GM12878 (cell line): ENCODE data around the gene FOLH1. TPM values are rescaled to one million over a fixed set of nuclear protein-coding genes. Genes with fewer than 3 reads are reported as not detected.
"Not testable (repeated sequence)": the region's sequence is repeated elsewhere in the genome, so short reads cannot be mapped to it uniquely, and the experiment has no call there.

Experiments used
- ATAC-seq: fragments of 200-7000 bp; cut with Tn5 transposase; 3 replicates; pipeline ENCODE4 v1.9.1; 2020; ENCODE audit warnings: mild to moderate bottlenecking, moderate library complexity
- BruUV-seq: library from RNA; stranded (reverse); fragments of 400-500 nt; replicated peaks from 2 replicates; lab custom pipeline; 2021; lab: Mats Ljungman, UMichigan
- CTCF ChIA-PET: fragments of 300-600 bp; sonication (Branson Sonifier 250); formaldehyde crosslinking; extraction: SDS; loops from one replicate; lab custom pipeline; 2021; ENCODE audit warnings: inconsistent platforms; lab: Yijun Ruan, JAX
- POLR2A ChIA-PET: fragments of 350-600 bp; formaldehyde crosslinking; extraction: SDS; loops from one replicate; lab custom pipeline; 2021; ENCODE audit warnings: inconsistent platforms; lab: Charles Lee
- RAD21 ChIA-PET: fragments of 300-600 bp; sonication (Branson Sonifier 250); formaldehyde crosslinking; loops from one replicate; lab custom pipeline; 2023; ENCODE audit warnings: antibody characterized with exemption; ENCODE audit not compliant: unreplicated experiment; lab: Charles Lee
- SMC1A ChIA-PET: fragments of 300-600 bp; sonication (Branson Sonifier 250); formaldehyde crosslinking; loops from one replicate; lab custom pipeline; 2023; ENCODE audit not compliant: unreplicated experiment, uncharacterized antibody; lab: Charles Lee
- DNase-seq: peaks from one replicate; pipeline ENCODE4 v3.0.0-alpha.2; 2011; ENCODE audit warnings: low read depth, low spot score
- FAIRE-seq: peaks from 3 replicates; lab custom pipeline; 2011; peaks lifted over from hg19 to GRCh38; lab: Jason Lieb, UNC
- H2AFZ ChIP-seq: 2 replicates; pipeline ENCODE4 v1.6.0; 2011; ENCODE audit warnings: low read depth, low read length, control low read depth; ENCODE audit not compliant: control insufficient read depth
- H3K27ac ChIP-seq: 2 replicates; pipeline ENCODE4 v1.5.1; 2011; ENCODE audit warnings: control low read depth; ENCODE audit not compliant: control insufficient read depth, insufficient read depth
- H3K27me3 ChIP-seq, 2 experiments: replicated peaks in 1 of 2; 2 replicates each; pipeline versions ENCODE4 v1.6.0 to v1.6.1; 2011; ENCODE audit warnings: low read length in 1 of 2; ENCODE audit not compliant: control insufficient read depth in 2 of 2, insufficient read depth in 2 of 2
- H3K36me3 ChIP-seq, 2 experiments: 2 replicates each; pipeline ENCODE4 v1.5.1; 2011; ENCODE audit warnings: low read length in 1 of 2; ENCODE audit not compliant: control insufficient read depth in 2 of 2, insufficient read depth in 2 of 2
- H3K4me1 ChIP-seq: 2 replicates; pipeline ENCODE4 v1.6.1; 2011; ENCODE audit warnings: mild to moderate bottlenecking, low read length, moderate library complexity, mixed read lengths; ENCODE audit not compliant: control insufficient read depth, insufficient read depth
- H3K4me2 ChIP-seq: 2 replicates; pipeline ENCODE4 v1.6.0; 2011; ENCODE audit warnings: control low read depth; ENCODE audit not compliant: control insufficient read depth, insufficient read depth
- H3K4me3 ChIP-seq: fragments of 200-600 bp; sonication (generic); 2 replicates; pipeline ENCODE4 v1.5.1; 2016
- H3K79me2 ChIP-seq: 2 replicates; pipeline ENCODE4 v1.6.0; 2011; ENCODE audit warnings: low read length; ENCODE audit not compliant: control insufficient read depth, insufficient read depth
- H3K9ac ChIP-seq: 2 replicates; pipeline ENCODE4 v1.8.0; 2011; ENCODE audit warnings: low read length, control low read depth, mixed read lengths; ENCODE audit not compliant: control insufficient read depth, insufficient read depth
- H3K9me3 ChIP-seq: replicated peaks from 3 replicates; pipeline ENCODE4 v1.5.1; 2011; ENCODE audit warnings: mild to moderate bottlenecking, low read length; ENCODE audit not compliant: control insufficient read depth, insufficient read depth
- H4K20me1 ChIP-seq: 2 replicates; pipeline ENCODE4 v1.6.0; 2011; ENCODE audit not compliant: control insufficient read depth, insufficient read depth
- YBX1 ChIP-seq: fragments of 450-650 bp; IDR thresholded peaks from 2 replicates; pipeline ENCODE4 v1.6.1; 2016; ENCODE audit warnings: antibody characterized with exemption
- WGBS: methylation state at CpG from one replicate; pipeline ENCODE4 v1.1.6; 2016; ENCODE audit warnings: low lambda C conversion rate; ENCODE audit not compliant: insufficient replicate concordance, insufficient coverage; ENCODE audit errors: missing lambda C conversion rate; 5-methylcytosine and 5-hydroxymethylcytosine counted together
- in situ Hi-C: fragments of 300-500 bp; cut with MboI; formaldehyde crosslinking; loops from 9 replicates; pipeline ENCODE4 v1.14.3; 2018; ENCODE audit warnings: mixed read lengths
- intact Hi-C: fragments of 100-400 bp; cut with micrococcal nuclease; formaldehyde crosslinking; loops from one replicate; pipeline ENCODE4 v1.14.2; 2022; ENCODE audit not compliant: unreplicated experiment
- polyA plus RNA-seq, 11 experiments: library from polyadenylated mRNA; depleted of rRNA in 4 of 11; unstranded in 6 of 11; stranded (reverse) in 5 of 11; fragments of >200 nt; fragmentation: Nextera tagmentation in 4 of 11; fragmentation: Illumina TruSeq in 1 of 11; extraction: Ambion mirVana in 4 of 11; extraction: Trizol in 1 of 11; gene quantifications; 1 replicate in 1 of 11; 2 replicates in 10 of 11; pipeline versions ENCODE4 v1.2.1 to v1.2.3, GENCODE V29; 2011 to 2016; ENCODE audit warnings: inconsistent platforms in 2 of 11, missing spikeins in 2 of 11, low read depth in 1 of 11
- total RNA-seq, 4 experiments: library from RNA; depleted of rRNA in 3 of 4; stranded (reverse); fragments of >200 nt in 3 of 4; fragmentation: Illumina TruSeq in 1 of 4; extraction: Trizol in 1 of 4; gene quantifications; 2 replicates each; pipeline versions ENCODE4 v1.2.1 to v1.2.3, GENCODE V29; 2013 to 2021

Gene FOLH1
- total and polyA plus RNA-seq, 10 of the 15 experiments (the other 5 are each of a cell fraction or from before 2014, with no cell fraction given): not detected

- CTCF ChIA-PET: no interaction called here
- POLR2A ChIA-PET: no interaction called here
- WGBS: 71% methylated on average over 12 of the region's 12 CpGs
Observed at GRCh38 chr11:49151211-49151610, 57.2 kb downstream of the FOLH1 start.

GRCh38 chr11:49102356-49102755 is 106.0 kb downstream of the FOLH1 start:
- SMC1A ChIA-PET: not testable (repeated sequence)

More at GRCh38 chr11:49151211-49151610, 57.2 kb downstream of the FOLH1 start:
- SMC1A ChIA-PET: no interaction called here
- RAD21 ChIA-PET: no interaction called here
- no TSS peak for BruUV-seq
- no peak for FAIRE-seq
- ATAC-seq: no peak
- DNase-seq: no peak
- Histone ChIP-seq H3K36me3 (no peaks in the 10 kb centered on the region), H3K79me2 (no peaks in the 10 kb centered on the region), H4K20me1 (no peaks in the 10 kb centered on the region), H3K27me3 (no peaks in the 10 kb centered on the region), H3K9me3 (no peaks in the 10 kb centered on the region), H3K4me2 (no peak overlapping the region), H3K4me1 (no peaks in the 10 kb centered on the region), H3K27ac (no peak overlapping the region), H2AFZ (no peak overlapping the region), H3K4me3 (no peak overlapping the region), H3K9ac (no peak overlapping the region)
- intact Hi-C loops (no loop called here), in situ Hi-C loops (no loop called here)
- TF ChIP-seq YBX1: no peak

More at GRCh38 chr11:49102356-49102755, 106.0 kb downstream of the FOLH1 start:
- H3K9ac ChIP-seq, H3K4me1 ChIP-seq, H3K27me3 ChIP-seq, in situ Hi-C loops, BruUV-seq, DNase-seq, H3K9me3 ChIP-seq, H3K79me2 ChIP-seq, RAD21 ChIA-PET, CTCF ChIA-PET, POLR2A ChIA-PET, H3K36me3 ChIP-seq, H3K27ac ChIP-seq, H3K4me3 ChIP-seq, H3K4me2 ChIP-seq, ATAC-seq, H4K20me1 ChIP-seq, intact Hi-C loops, H2AFZ ChIP-seq, FAIRE-seq: not testable (repeated sequence)
- 60% methylated on average over 18 of the region's 24 CpGs for WGBS

Other genes starting within 250 kb of the FOLH1 start
- gene TRIM51G, start 224.7 kb downstream of the FOLH1 start, total RNA-seq (2014; rRNA removed): not detected in 2 replicates
- gene TRIM51G, start 224.7 kb downstream of the FOLH1 start, total RNA-seq (2014; rRNA removed; fragmentation: Illumina TruSeq; extraction: Trizol): not detected in 2 replicates
- not detected in 2 replicates for gene TRIM51G, start 224.7 kb downstream of the FOLH1 start, total RNA-seq (2021)
- gene TRIM51G, start 224.7 kb downstream of the FOLH1 start, polyA plus RNA-seq (2011; rRNA removed): not detected in 2 replicates
- gene TRIM51G, start 224.7 kb downstream of the FOLH1 start, polyA plus RNA-seq (2014; fragmentation: Illumina TruSeq; extraction: Trizol): not detected in 2 replicates
- not detected for gene TRIM51G, start 224.7 kb downstream of the FOLH1 start, polyA plus RNA-seq (2014; fragmentation: Nextera tagmentation; extraction: Ambion mirVana)
- gene TRIM51G, start 224.7 kb downstream of the FOLH1 start, polyA plus RNA-seq (2014; rRNA removed): not detected in 2 replicates
- not detected for gene TRIM51G, start 224.7 kb downstream of the FOLH1 start, polyA plus RNA-seq (2016; fragmentation: Nextera tagmentation; extraction: Ambion mirVana)
- not detected in 2 replicates for gene TRIM49B, start 179.8 kb downstream of the FOLH1 start, total RNA-seq (2014; rRNA removed)
- gene TRIM49B, start 179.8 kb downstream of the FOLH1 start, total RNA-seq (2014; rRNA removed; fragmentation: Illumina TruSeq; extraction: Trizol): not detected in 2 replicates
- gene TRIM49B, start 179.8 kb downstream of the FOLH1 start, total RNA-seq (2021): not detected in 2 replicates
- not detected in 2 replicates for gene TRIM49B, start 179.8 kb downstream of the FOLH1 start, polyA plus RNA-seq (2011; rRNA removed)
- gene TRIM49B, start 179.8 kb downstream of the FOLH1 start, polyA plus RNA-seq (2014; fragmentation: Illumina TruSeq; extraction: Trizol): not detected in 2 replicates
- not detected for gene TRIM49B, start 179.8 kb downstream of the FOLH1 start, polyA plus RNA-seq (2014; fragmentation: Nextera tagmentation; extraction: Ambion mirVana)
- not detected in 2 replicates for gene TRIM49B, start 179.8 kb downstream of the FOLH1 start, polyA plus RNA-seq (2014; rRNA removed)
- gene TRIM49B, start 179.8 kb downstream of the FOLH1 start, polyA plus RNA-seq (2016; fragmentation: Nextera tagmentation; extraction: Ambion mirVana): not detected
- gene TRIM64C, start 149.5 kb downstream of the FOLH1 start, total RNA-seq (2014; rRNA removed): not detected in 2 replicates
- gene TRIM64C, start 149.5 kb downstream of the FOLH1 start, total RNA-seq (2014; rRNA removed; fragmentation: Illumina TruSeq; extraction: Trizol): not detected in 2 replicates
- gene TRIM64C, start 149.5 kb downstream of the FOLH1 start, total RNA-seq (2021): not detected in 2 replicates
- gene TRIM64C, start 149.5 kb downstream of the FOLH1 start, polyA plus RNA-seq (2011; rRNA removed): not detected in 2 replicates
- not detected in 2 replicates for gene TRIM64C, start 149.5 kb downstream of the FOLH1 start, polyA plus RNA-seq (2014; fragmentation: Illumina TruSeq; extraction: Trizol)
- not detected for gene TRIM64C, start 149.5 kb downstream of the FOLH1 start, polyA plus RNA-seq (2014; fragmentation: Nextera tagmentation; extraction: Ambion mirVana)
- gene TRIM64C, start 149.5 kb downstream of the FOLH1 start, polyA plus RNA-seq (2014; rRNA removed): not detected in 2 replicates
- not detected for gene TRIM64C, start 149.5 kb downstream of the FOLH1 start, polyA plus RNA-seq (2016; fragmentation: Nextera tagmentation; extraction: Ambion mirVana)